ENCODE results near the gene FRAT2.
A peak's percentile ranks its signal among the peaks of the same experiment; 100 is the strongest.
"Not testable (repeated sequence)": the region's sequence is repeated elsewhere in the genome, so short reads cannot be mapped to it uniquely, and the experiment has no call there.

Gene FRAT2

GRCh38 chr10:97321032-97321803, 13.3 kb downstream of the FRAT2 start:
- DNase-seq = peak; percentile 11

GRCh38 chr10:97320480-97321031, 14.0 kb downstream of the FRAT2 start:
- DNase-seq = peak; percentile 26

DNA sequence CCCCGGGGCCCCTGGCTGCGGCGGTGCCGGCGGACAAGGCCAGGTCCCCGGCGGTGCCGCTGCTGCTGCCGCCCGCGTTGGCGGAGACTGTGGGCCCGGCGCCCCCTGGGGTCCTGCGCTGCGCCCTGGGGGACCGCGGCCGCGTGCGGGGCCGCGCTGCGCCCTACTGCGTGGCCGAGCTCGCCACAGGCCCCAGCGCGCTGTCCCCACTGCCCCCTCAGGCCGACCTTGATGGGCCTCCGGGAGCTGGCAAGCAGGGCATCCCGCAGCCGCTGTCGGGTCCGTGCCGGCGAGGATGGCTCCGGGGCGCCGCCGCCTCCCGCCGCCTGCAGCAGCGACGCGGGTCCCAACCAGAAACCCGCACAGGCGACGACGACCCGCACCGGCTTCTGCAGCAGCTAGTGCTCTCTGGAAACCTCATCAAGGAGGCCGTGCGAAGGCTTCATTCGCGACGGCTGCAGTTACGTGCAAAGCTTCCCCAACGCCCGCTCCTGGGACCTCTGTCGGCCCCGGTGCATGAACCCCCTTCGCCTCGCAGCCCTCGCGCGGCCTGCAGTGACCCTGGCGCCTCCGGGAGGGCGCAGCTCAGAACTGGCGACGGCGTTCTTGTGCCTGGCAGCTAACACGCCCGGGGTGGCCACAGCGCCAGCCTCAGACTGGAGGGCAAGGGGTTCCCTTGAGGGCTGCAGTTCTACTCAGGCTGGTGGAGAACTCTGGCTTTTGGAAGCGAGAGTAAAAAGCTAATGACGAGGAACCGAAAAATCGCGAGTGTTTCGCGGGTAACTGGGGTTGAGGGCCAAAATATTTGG, 14.7 kb downstream of the FRAT2 start:
- DNase-seq = peak; percentile 62

DNA sequence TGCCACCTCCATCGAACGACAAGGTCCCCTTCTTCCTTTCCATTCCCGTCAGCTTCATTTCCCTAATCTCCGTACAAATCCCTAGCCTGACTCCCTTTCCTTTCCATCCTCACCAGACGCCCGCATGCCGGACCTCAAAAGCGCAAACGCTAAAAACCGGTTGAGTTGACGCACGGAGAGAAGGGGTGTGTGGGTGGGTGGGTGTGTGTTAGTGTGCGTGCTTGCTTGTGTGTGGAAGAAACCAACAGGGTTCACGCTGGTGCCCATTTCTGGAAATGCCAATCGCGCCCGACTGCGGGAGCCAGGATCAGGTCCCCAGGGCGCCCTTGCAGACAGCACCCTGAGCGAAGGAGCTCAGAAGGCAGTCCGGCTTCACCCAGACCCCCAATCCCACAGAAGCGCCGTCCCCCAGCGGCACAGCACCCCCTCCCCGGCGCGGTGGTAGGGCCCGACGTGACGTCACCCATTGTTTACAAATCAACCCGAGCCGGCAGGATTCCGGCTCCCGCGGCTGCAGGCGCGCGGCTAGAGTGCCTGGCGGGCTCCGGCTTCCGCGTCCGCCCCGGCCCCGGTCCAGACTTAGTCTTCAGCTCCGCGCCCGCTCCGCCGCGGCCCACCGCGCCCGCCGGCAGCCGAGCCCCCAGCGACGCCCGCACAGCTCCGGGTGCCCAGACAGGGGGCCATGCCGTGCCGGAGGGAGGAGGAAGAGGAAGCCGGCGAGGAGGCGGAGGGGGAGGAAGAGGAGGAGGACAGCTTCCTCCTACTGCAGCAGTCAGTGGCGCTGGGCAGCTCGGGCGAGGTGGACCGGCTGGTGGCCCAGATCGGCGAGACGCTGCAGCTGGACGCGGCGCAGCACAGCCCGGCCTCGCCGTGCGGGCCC, 15.5 kb downstream of the FRAT2 start, which contains the start of gene FRAT1:
TSS of gene FRAT1 (plus strand) at position 500 of the 880 bp plus-strand sequence. CDS start at position 683, 183 bp downstream.
- peak; percentile 88 for DNase-seq

GRCh38 chr10:97314671-97315070, 19.9 kb downstream of the FRAT2 start:
- DNase-seq = no peak

DNA sequence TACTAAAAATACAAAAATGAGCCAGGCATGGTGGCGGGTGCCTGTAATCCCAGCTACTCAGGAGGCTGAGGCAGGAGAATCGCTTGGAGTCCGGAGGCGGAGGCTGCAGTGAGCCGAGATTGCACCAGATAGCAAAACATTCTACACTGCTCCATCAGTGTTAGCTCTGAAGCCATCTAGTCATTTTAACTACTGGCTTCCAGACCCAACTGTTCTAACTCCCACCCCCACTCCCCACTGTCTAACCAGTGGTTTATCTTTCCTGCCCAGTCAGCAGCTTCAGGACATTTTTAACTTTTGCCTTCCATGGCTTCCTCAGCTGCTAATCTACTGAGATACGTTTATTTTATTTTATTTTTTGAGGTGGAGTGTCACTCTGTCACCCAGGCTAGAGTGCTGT, 21.6 kb downstream of the FRAT2 start:
- DNase-seq = no peak

- DNase-seq = no peak
Observed at GRCh38 chr10:97311111-97311626, 23.4 kb downstream of the FRAT2 start.

GRCh38 chr10:97307866-97308780, 26.4 kb downstream of the FRAT2 start:
- DNase-seq = no peak

DNA sequence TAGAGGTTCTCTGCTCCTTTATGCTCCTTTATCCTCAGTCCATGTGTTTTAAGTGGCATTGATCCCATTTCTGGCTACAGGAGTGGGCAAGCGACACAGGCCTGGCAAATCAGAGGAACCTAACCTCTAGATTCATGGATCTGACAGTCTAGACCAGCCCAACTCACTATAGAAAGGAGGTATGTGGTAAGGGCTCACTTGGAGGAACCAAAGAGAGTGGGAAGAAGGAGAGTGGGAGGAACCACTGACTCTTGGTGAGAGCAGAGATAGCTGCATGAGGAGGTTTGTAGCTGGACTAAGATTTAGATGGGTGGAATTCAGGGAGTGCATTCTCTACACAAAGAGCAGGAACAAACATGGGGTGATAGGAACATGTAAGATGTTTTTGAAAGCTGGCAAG, 27.1 kb downstream of the FRAT2 start:
- no peak for DNase-seq

DNA sequence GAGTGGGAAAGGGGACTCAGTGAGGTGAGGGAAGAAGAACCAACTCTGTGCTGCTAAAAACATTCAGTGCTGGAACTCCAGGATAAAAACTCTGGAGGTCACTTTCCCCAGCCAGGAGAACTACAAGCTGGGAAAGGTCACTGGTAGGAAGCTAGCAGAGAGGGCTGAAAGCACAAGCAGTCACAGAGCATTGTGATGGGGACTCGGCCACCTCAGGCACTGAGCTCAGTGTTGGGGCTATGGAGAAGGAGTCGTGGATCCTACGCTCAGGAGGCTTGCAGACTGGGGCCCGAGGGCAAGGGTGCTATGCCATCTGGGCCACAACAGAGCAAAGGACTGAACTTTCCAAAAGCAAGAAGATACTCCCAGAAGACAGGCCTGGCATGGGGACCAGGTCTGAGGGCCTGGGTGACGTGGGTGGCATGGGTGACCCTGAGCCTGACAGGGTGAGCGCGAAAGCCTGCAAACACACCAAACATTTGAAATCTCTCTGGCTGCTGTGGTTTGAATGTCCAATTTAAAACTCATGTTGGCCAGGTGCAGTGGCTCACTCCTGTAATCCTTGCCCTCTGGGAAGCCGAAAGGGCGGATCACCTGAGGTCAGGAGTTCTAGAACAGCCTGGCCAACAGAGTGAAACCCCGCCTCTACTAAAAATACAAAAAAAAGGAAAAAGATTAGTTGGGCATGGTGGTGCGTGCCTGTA, 32.3 kb downstream of the FRAT2 start:
- DNase-seq = no peak

DNA sequence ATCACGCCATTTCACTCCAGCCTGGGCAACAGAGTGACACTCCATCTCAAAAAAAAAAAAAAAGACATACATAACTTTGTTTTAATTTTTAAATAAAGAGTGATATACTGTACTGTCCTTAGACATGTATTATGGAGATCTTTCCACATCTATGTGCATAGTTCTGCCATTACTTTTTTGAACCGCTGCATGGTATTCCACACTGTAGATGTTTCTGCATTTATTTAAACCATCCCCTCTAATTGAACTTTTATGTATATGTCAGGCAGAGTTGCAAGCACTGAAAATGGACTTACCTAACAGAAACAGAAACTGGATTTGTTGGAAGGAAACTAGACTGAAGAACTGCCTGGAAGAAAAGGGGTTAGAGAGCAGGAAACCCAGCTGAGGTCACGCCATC, 33.5 kb downstream of the FRAT2 start:
- DNase-seq = no peak

DNA sequence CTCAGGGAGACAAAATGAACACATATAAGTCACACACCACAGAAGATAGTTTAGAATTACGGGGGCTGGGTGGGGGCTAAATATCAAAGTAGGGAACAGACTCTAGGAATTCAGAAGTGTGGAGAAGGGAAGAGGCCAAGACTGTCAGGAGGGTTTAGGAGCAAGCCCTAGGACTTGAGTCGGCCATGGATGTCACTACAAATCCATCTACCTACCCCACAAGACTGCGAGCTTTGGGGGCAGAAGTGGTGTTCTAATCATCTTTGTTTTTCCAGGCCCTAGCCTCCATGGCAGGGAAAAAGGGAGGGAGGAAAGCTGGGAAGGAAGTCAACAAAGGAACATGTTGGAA, 36.3 kb downstream of the FRAT2 start:
- no peak for DNase-seq

GRCh38 chr10:97297556-97298222, 36.8 kb downstream of the FRAT2 start:
- no peak for DNase-seq

- no peak for DNase-seq
Observed at GRCh38 chr10:97292862-97293198, 41.7 kb downstream of the FRAT2 start.

DNA sequence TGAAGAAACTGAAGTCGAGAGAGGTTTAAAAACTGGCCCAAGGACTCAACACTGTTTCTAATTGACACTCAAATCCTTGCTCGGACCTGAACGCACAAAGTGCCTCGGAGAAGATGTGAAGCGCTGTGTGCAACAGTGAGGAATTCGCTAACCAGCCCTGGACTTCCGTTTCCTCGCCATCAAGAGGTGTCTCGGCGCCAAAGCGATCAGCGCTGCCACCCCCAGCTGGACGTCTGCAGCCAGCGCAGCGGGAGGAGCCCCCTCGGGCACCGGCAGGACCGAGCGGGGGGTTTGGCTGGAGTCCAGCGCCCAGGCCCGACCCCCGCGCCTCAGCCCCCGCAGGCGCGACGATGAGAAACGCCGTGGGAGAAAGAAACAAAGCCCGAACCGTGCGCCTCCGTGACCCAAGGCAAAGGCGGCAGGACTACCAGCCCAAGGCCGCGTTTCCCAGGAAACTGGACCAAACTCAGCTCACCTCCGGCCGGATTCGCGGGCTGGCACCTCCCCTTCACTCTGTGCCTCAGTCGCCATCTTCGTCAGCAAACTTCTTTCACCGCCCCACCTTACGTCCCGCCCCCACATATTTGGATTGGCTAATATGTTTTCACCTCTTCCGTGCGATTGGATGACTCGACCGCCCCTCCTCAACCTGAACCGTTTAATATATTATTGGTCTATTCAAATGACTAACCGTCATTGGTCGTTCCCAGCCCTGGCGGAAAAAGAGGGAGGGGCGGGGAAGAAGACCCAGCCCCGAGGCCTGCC, 42.2 kb downstream of the FRAT2 start, which contains the start of gene ARHGAP19:
TSS of gene ARHGAP19 (minus strand) at position 541 of the 765 bp plus-strand sequence. CDS start at position 531, 10 bp downstream.
- DNase-seq = peak; percentile 87

DNA sequence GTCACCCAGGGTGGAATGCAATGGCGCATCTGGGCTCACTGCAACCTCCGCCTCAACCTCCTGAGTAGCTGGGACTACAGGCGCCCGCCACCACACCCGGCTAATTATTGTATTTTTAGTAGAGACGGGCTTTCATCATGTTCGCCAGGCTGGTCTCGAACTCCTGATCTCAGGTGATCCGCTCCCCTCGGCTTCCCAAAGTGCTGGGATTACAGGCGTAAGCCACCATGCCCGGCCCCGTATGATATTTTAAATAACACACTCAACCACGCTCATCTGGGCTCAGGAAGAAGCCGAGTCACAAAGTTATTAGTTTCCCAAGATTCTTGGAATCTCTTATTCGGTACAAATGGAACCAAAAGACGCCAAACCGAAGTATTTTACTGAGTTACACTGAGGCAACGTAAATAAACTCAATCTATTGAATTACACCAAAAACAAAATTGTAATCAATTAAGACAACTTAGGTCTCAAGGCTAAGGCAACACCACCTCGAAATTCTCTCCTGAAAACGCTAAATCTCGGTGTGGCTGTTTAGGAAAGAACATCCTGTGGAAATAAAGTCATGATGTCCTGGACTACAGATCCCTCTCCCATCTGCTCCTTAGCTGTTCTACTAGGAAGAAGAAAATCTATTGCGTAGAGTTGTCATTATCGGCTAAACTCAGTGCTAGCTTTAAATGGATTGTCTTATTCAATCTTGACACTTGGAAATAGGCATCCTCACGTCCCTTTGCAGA, 43.0 kb downstream of the FRAT2 start:
- no peak for DNase-seq

- DNase-seq = not testable (repeated sequence)
Observed at GRCh38 chr10:97290576-97291356, 43.8 kb downstream of the FRAT2 start.

DNA sequence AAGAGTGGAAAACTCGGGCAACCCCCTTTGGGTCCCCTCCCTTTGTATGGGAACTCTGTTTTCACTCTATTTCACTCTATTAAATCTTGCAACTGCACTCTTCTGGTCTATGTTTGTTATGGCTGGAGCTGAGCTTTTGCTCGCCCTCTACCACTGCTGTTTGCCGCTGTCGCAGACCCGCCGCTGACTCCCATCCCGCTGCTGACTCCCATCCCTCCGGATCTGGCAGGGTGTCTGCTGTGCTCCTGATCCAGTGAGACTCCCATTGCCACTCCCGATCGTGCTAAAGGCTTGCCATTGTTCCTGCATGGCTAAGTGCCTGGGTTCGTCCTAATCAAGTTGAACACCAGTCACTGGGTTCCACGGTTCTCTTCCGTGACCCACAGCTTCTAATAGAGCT, 44.5 kb downstream of the FRAT2 start:
- DNase-seq = not testable (repeated sequence)

Data from stimulated activated CD4-positive, alpha-beta T cell treated with anti-CD3 and anti-CD28 coated beads, Interleukin-4, amount 100 ng/mL, for 1 hour (primary cell).